ENCODE measurements around the gene SSBP4.

SSBP4 gene

DNA sequence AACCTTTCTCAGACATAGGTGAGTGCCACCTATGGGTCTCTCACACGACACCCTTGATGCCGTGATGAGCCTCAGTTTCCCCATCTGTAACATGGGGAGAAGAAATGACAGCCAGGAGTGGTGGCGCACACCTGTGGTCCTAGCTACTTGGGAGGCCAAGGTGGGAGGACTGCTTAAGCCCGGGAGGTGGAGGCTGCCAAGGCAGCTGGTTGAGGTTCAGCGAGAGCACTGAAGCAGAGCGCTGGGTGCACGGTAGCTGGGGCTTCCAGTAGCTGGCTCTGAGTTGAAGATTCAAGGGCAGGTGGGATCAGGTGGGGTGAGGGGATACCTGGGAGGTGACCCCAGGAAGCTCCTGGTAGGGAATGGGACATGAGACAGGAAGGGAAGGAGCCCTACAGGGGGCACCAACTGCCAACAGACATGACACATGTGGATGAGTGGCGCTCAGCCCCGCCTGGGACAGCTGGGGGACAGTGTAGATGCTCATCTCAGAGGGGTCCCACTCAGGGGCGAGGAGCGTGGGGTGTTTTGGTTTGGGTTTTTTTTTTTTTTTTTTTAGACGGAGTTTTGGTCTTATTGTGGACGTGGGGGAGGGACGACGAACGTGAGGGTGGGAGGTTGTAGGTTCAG lies 6.5 kb upstream of the SSBP4 start:
- TF ChIP-seq CTCF (IDR thresholded peaks at IDR 0.05; ENCODE audit: insufficient read depth, low read length, missing control alignments), result no peak
- no peak overlapping the region for H3K4me3 ChIP-seq (ENCODE audit: low read depth, low read length)
- ChIA-PET CTCF (interaction anchor here (1.1 to 11.8 kb wide), 16 partner anchors 7 to 300 kb away, joined by 3 to 298 read pairs (median 8); partner anchors contain the start of genes GDF15, JUND, LRRC25 and PGPEP1), POLR2A (interaction anchor here (5.9 kb wide), 1 partner anchor 132 kb away, joined by 42 read pairs; the partner anchor contains the start of gene JUND)
- no peak for DNase-seq (ENCODE audit: low read depth, low spot score)

- no peak for DNase-seq (ENCODE audit: low read depth, low spot score)
- H3K4me3 ChIP-seq (ENCODE audit: low read depth, low read length), result peak overlapping the region; percentile 44
- ChIA-PET POLR2A (interaction anchor here (0.6 to 5.9 kb wide), 3 partner anchors 11 to 134 kb away, joined by 3 to 42 read pairs (median 3); partner anchors contain the start of genes JUND and LSM4), CTCF (interaction anchor here (0.6 to 11.8 kb wide), 16 partner anchors 8 to 209 kb away, joined by 3 to 298 read pairs (median 6); partner anchors contain the start of genes GDF15, JUND and PGPEP1)
- TF ChIP-seq CTCF (IDR thresholded peaks at IDR 0.05; ENCODE audit: insufficient read depth, low read length, missing control alignments), result no peak
Observed at GRCh38 chr19:18414504-18415177, 4.6 kb upstream of the SSBP4 start.

GRCh38 chr19:18415178-18415867 lies 3.9 kb upstream of the SSBP4 start:
- no peak for TF ChIP-seq CTCF (IDR thresholded peaks at IDR 0.05; ENCODE audit: insufficient read depth, low read length, missing control alignments)
- ChIA-PET POLR2A (interaction anchor here (5.9 kb wide), 1 partner anchor 135 kb away, joined by 42 read pairs; the partner anchor contains the start of gene JUND), CTCF (interaction anchor here (0.6 to 11.8 kb wide), 16 partner anchors 10 to 209 kb away, joined by 3 to 298 read pairs (median 8); partner anchors contain the start of genes GDF15, JUND and PGPEP1)
- DNase-seq (ENCODE audit: low read depth, low spot score), result no peak
- H3K4me3 ChIP-seq (ENCODE audit: low read depth, low read length), result peak overlapping the region; percentile 44

GRCh38 chr19:18416778-18417249 lies 2.4 kb upstream of the SSBP4 start:
- DNase-seq (ENCODE audit: low read depth, low spot score), result no peak
- ChIA-PET POLR2A (interaction anchor here (1.0 to 5.9 kb wide), 3 partner anchors 9 to 136 kb away, joined by 3 to 42 read pairs (median 4); partner anchors contain the start of gene JUND), CTCF (interaction anchor here (0.7 to 11.8 kb wide), 15 partner anchors 10 to 570 kb away, joined by 3 to 298 read pairs (median 6); partner anchors contain the start of genes GDF15, JUND and PGPEP1)
- H3K4me3 ChIP-seq (ENCODE audit: low read depth, low read length), result peak overlapping the region; percentile 45
- TF ChIP-seq CTCF (IDR thresholded peaks at IDR 0.05; ENCODE audit: insufficient read depth, low read length, missing control alignments), result no peak

- TF ChIP-seq CTCF (IDR thresholded peaks at IDR 0.05; ENCODE audit: insufficient read depth, low read length, missing control alignments), result no peak
- DNase-seq (ENCODE audit: low read depth, low spot score), result no peak
- ChIA-PET CTCF (interaction anchor here (1.0 to 11.8 kb wide), 14 partner anchors 9 to 569 kb away, joined by 3 to 298 read pairs (median 6); partner anchors contain the start of genes GDF15, JUND and PGPEP1), POLR2A (interaction anchor here (0.6 to 5.9 kb wide), 5 partner anchors 12 to 137 kb away, joined by 4 to 42 read pairs (median 4); partner anchors contain the start of genes GDF15 and JUND)
- H3K4me3 ChIP-seq (ENCODE audit: low read depth, low read length), result peak overlapping the region; percentile 45
Observed at GRCh38 chr19:18417250-18418028, 1.8 kb upstream of the SSBP4 start.

All from AG04449 (cell line).